ENCODE results near the gene ZCCHC7.

GRCh38 chr9:37100741-37101140 lies 19.6 kb upstream of the ZCCHC7 start:
- no peak for TF ChIP-seq ZNF274 (IDR thresholded peaks at IDR 0.05; ENCODE audit: low read depth, low read length)
- no peak for TF ChIP-seq SUZ12 (IDR thresholded peaks at IDR 0.05; ENCODE audit: extremely low read depth, insufficient read depth, insufficient read length)

All from NT2/D1 (cell line).